Activated naive CD8-positive, alpha-beta T cell treated with anti-CD3 and anti-CD28 coated beads for 36 hours (primary cell): Measurements from ENCODE around the gene LEMD1. TPM values are rescaled to one million over a fixed set of nuclear protein-coding genes. Genes with fewer than 3 reads are reported as not detected.

Experiments used
- DNase-seq: peaks from one replicate; pipeline ENCODE4 v3.0.0; 2021
- H3K27ac Mint-ChIP-seq: one replicate; pipeline ENCODE4 v1.8.0; 2022; ENCODE audit warnings: mild to moderate bottlenecking, moderate library complexity, mixed read lengths
- H3K27me3 Mint-ChIP-seq: one replicate; pipeline ENCODE4 v1.8.0; 2022; ENCODE audit warnings: mild to moderate bottlenecking, mixed read lengths
- H3K36me3 Mint-ChIP-seq: one replicate; pipeline ENCODE4 v1.8.0; 2021; ENCODE audit warnings: mild to moderate bottlenecking, mixed read lengths
- H3K4me1 Mint-ChIP-seq: one replicate; pipeline ENCODE4 v1.8.0; 2021; ENCODE audit warnings: mixed read lengths
- H3K4me3 Mint-ChIP-seq: one replicate; pipeline ENCODE4 v1.8.0; 2022; ENCODE audit warnings: mild to moderate bottlenecking, moderate library complexity, mixed read lengths
- H3K9me3 Mint-ChIP-seq: one replicate; pipeline ENCODE4 v1.8.0; 2022; ENCODE audit warnings: mixed read lengths
- total RNA-seq, 2 experiments: library from RNA; stranded (reverse); gene quantifications; one replicate each; pipeline ENCODE4 v1.2.3, GENCODE V29; 2021

Gene LEMD1
- total RNA-seq, 2 experiments from 2014 or later = 0.78 TPM; not detected in 1

DNA sequence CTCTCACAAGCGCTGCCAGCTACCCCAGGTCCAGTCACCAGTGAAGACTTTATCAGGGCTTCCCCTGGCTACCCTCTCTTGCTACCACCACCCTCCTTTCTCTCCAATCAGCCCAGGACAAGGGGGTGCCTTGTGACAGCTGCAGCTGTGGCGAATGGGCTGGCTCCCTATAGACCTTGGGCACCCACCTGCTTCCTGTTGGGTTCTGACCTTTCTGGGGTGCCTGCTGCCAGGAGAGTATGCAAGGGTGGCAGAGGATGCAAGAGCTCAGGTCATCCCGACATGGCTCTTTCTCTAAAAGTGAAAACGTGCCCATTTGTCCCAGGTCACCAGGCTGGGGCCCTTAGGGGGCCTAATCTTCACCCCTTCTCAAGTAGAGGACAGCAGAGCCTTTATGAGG lies 71.7 kb downstream of the LEMD1 start:
- no peak overlapping the region for H3K4me3 Mint-ChIP-seq
- H3K4me1 Mint-ChIP-seq = peaks cover 5% of the 10 kb centered on the region
- H3K36me3 Mint-ChIP-seq = no peaks in the 10 kb centered on the region
- no peak for DNase-seq
- no peak overlapping the region for H3K27ac Mint-ChIP-seq
- peaks cover 21% of the 10 kb centered on the region for H3K27me3 Mint-ChIP-seq
- no peaks in the 10 kb centered on the region for H3K9me3 Mint-ChIP-seq

DNA sequence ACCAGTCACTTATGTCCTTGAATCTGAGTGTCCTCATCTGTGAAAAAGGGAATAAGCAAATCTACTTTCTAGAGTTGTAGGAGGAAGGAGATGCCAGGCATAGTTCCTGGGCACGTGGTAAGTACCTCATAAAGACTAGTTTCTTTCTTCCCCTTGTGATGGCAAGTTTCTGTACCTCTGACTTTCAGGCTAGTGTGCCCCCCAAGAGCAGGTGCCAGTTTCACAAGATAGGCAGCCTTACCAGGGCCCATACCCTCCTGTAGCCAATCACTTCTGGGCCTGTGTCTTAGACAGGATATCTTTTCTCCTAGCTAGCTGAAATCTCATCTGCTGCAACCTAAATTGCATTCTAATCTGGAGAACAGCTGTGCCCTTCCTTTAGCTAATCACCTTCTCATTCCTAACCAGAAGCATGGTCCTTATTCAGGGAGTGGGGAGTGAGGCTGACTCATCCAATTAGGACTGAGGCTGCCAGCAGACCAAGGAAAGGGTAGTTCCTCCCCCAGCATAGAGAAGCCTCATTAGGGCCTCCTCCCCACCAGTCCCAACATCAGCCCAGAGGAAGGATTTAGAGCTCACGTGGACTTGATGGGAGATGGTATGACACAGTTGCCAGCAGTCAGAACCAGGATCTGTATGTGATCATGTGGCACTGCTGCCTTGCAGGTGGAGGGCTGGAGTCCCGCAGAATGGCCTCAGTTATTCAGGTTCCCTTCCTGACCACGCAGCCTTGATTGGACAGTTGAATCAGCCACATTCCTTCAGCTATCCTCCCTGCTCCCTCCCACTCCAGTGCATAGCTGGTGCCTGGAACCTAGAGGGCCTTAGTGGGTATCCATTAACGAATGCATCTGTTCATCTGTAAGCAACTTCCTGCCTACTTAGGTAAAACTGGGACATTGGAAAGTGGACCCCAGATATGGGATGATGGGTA lies 73.0 kb downstream of the LEMD1 start:
- H3K36me3 Mint-ChIP-seq = no peaks in the 10 kb centered on the region
- H3K4me3 Mint-ChIP-seq = no peak overlapping the region
- H3K4me1 Mint-ChIP-seq = peaks cover 11% of the 10 kb centered on the region
- no peaks in the 10 kb centered on the region for H3K9me3 Mint-ChIP-seq
- H3K27me3 Mint-ChIP-seq = peaks cover 28% of the 10 kb centered on the region
- H3K27ac Mint-ChIP-seq = no peak overlapping the region
- no peak for DNase-seq

DNA sequence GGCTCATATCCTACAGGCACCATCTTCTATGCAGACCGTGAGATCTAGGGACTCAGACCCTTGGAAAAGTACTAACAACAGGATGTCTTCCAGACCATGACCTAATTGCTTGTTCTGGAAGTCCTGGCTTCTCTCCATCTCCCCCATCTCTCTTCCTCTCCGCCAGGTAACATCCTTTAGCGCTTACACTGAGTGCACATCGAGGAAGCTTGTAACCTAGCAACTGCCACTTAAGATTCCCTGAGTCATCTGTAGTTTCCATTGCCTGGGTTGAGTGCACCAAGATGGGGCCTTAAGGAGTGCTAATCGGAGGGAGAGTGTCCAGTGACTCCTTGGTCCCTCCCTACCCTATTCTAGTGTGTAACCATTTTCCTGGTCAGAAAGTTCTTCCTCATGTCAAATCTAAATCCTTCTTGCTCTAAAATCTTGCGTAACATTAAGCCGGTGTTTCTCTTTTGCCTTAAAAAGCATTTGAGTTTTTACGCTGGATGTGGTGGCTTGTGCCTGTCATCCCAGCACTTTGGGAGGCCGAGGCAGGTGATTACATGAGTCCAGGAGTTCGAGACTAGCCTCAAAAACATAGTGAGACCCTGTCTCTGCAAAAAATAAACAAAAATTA lies 74.8 kb downstream of the LEMD1 start:
- peaks cover 41% of the 10 kb centered on the region for H3K27me3 Mint-ChIP-seq

DNA sequence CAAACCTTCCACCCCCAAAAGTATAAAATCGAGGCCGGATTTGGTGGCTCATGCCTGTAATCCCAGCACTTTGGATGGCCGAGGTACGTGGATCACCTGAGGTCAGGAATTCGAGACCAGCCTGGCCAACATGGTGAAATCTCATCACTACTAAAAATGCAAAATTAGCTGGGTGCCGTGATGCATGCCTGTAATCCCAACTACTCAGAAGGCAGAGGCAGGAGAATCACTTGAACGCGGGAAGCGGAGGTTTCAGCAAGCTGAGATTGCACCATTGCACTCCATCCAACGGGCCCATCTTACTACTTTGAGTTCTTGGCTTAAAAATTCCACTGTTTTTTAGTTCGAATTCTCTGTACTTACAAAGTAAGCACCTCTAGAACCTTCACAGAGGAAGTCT lies 76.1 kb downstream of the LEMD1 start:
- no peaks in the 10 kb centered on the region for H3K9me3 Mint-ChIP-seq
- peaks cover 3% of the 10 kb centered on the region for H3K36me3 Mint-ChIP-seq
- H3K27ac Mint-ChIP-seq = no peak overlapping the region
- H3K4me1 Mint-ChIP-seq = peaks cover 11% of the 10 kb centered on the region
- DNase-seq = no peak
- H3K4me3 Mint-ChIP-seq = no peak overlapping the region
- H3K27me3 Mint-ChIP-seq = peaks cover 47% of the 10 kb centered on the region

More for the DNA sequence above, 74.8 kb downstream of the LEMD1 start:
- Mint-ChIP-seq H3K4me1 (peaks cover 11% of the 10 kb centered on the region), H3K36me3 (peaks cover 3% of the 10 kb centered on the region), H3K27ac (no peak overlapping the region), H3K9me3 (no peaks in the 10 kb centered on the region), H3K4me3 (no peak overlapping the region)
- DNase-seq = no peak

DNA sequence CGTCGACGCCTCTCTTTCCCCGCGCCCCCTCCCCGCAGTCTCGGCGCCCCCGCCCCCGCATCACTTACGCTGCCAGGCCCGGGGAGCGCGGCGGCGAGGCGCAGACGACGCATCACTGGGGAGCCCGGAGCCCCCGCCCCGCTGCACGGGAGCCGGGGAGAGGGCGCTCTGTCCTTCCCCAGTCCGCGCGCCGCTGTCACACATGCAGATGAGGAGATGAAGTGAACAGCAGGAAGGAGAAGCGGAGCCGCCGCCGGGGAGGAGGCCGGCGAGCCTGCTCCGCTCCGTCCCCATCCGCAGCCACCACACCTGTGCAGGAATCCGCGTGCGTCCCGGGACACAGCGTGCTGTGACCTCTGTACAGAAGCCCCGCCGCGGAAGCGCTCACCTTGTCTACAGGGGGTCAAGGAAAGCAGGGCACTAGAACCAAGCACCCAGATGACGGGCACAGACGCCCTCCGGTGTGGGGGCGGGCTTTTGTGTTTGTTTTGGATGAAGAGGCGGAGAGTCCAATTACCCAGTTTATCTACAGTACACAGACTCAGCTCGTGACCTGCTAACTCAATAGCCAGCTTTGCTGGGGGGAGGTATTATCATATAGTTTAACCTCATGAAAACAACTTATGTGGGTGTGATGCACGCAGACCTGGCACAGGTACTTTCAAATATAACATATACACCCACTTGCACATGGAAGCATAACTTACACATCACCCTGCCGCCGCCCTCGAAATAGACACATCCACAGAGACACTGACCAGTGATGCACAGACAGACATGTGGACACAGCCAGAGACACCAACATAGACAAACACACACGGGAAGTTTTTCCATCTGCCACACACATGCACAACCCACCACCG lies 77.6 kb downstream of the LEMD1 start:
- DNase-seq = peak; percentile 64
- H3K27me3 Mint-ChIP-seq = peaks cover 47% of the 10 kb centered on the region
- no peak overlapping the region for H3K27ac Mint-ChIP-seq
- peaks cover 16% of the 10 kb centered on the region for H3K4me1 Mint-ChIP-seq
- peak overlapping the region; percentile 61 for H3K4me3 Mint-ChIP-seq
- H3K36me3 Mint-ChIP-seq = peaks cover 3% of the 10 kb centered on the region
- no peaks in the 10 kb centered on the region for H3K9me3 Mint-ChIP-seq

DNA sequence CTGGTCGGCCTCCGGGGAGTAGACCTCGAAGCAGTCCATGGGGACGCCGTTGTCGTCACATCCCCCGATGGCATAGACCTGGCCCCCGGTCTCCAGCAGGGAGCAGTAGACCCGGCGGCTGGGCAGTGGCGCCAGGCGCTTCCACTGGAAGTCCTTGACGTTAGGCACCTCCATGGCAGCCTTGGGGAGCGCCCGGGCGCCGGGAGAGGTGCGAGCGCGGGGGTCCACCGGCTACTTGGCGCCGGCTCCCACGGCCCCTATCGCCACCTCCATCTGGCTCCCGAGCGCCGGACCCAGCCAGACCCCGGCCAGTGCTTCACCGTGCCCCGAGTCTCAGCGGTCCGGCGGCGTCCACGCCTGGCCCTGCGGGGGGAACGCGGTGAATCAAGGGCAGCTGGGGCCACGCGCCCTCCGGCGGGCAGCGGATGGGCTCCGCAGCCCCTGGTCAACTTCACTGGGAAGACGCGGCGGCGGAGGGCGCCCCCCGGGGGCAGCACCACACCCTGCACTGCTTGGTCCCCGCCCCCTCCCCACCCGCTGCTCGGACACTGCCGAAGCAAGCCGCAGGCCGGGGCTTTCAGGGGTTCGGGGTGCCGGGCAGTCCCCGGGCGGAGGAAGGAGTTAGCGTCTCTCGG lies 78.3 kb downstream of the LEMD1 start:
- Mint-ChIP-seq H3K9me3 (no peaks in the 10 kb centered on the region), H3K4me3 (no peak overlapping the region), H3K4me1 (peaks cover 16% of the 10 kb centered on the region), H3K27me3 (peaks cover 47% of the 10 kb centered on the region), H3K36me3 (peaks cover 3% of the 10 kb centered on the region), H3K27ac (no peak overlapping the region)
- peak; percentile 33 for DNase-seq

DNA sequence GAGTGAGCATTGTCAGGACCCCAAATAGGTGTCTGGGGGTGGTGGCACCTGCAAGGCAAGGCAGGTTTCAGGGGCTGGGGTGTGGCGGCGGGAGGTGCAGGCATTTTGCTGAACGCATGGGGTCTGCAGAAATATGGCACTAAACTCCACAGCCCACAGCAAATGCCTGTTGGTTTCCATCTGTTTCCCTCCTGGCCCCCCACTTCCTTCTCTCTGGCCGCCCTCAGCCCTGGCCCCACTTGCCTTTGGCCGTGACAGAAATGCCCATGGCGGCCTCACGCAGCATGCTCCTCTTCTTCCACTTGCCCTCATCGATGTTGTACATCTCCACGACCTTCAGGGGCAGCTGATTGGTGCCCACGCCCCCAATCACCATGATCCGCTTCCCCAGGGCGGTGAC lies 78.9 kb downstream of the LEMD1 start:
- peaks cover 47% of the 10 kb centered on the region for H3K27me3 Mint-ChIP-seq
- peaks cover 3% of the 10 kb centered on the region for H3K36me3 Mint-ChIP-seq
- DNase-seq = no peak
- no peaks in the 10 kb centered on the region for H3K9me3 Mint-ChIP-seq
- no peak overlapping the region for H3K4me3 Mint-ChIP-seq
- H3K27ac Mint-ChIP-seq = no peak overlapping the region
- peaks cover 16% of the 10 kb centered on the region for H3K4me1 Mint-ChIP-seq

DNA sequence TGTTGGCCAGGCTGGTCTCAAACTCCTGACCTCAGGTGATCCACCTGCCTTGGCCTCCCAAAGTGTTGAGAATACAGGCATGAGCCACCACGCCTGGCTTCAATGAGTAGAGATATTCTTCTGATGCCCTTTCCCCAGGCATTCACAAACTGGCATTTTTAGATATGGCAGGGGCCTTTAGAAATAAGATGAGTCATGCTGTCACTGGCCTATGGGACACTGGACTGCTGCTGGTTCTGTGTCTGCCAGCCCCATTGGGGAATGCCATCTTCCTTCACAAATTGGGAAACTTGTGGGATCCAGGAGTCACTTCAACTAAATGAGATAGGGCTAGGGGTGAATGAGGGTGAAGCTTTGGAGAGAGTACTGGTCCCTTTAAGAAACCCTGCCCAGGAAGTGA lies 81.2 kb downstream of the LEMD1 start:
- H3K36me3 Mint-ChIP-seq = peaks cover 3% of the 10 kb centered on the region
- no peaks in the 10 kb centered on the region for H3K9me3 Mint-ChIP-seq
- no peak overlapping the region for H3K27ac Mint-ChIP-seq
- no peak overlapping the region for H3K4me3 Mint-ChIP-seq
- H3K4me1 Mint-ChIP-seq = peaks cover 12% of the 10 kb centered on the region
- no peak for DNase-seq
- H3K27me3 Mint-ChIP-seq = peaks cover 34% of the 10 kb centered on the region

DNA sequence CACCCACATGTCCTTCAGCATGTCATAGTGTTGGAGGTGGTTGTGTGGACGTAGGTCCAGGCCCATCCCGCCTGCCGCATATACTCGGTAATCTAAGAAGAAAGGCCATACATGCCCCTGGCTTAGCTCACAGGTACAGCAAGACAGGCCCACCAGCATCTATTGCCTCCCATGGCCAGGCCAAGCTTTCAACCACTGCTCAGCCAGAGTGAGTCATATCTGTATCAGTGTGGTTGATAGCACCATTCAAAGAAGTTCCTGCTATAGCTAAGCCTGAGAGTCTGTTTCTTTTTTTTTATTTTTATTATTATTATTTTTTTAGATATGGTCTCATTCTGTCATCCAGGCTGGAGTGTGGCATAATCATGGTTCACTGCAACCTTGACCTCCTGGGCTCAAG lies 82.1 kb downstream of the LEMD1 start:
- no peak overlapping the region for H3K4me3 Mint-ChIP-seq
- DNase-seq = no peak
- peaks cover 12% of the 10 kb centered on the region for H3K4me1 Mint-ChIP-seq
- peaks cover 27% of the 10 kb centered on the region for H3K27me3 Mint-ChIP-seq
- peaks cover 3% of the 10 kb centered on the region for H3K36me3 Mint-ChIP-seq
- no peak overlapping the region for H3K27ac Mint-ChIP-seq
- H3K9me3 Mint-ChIP-seq = no peaks in the 10 kb centered on the region

DNA sequence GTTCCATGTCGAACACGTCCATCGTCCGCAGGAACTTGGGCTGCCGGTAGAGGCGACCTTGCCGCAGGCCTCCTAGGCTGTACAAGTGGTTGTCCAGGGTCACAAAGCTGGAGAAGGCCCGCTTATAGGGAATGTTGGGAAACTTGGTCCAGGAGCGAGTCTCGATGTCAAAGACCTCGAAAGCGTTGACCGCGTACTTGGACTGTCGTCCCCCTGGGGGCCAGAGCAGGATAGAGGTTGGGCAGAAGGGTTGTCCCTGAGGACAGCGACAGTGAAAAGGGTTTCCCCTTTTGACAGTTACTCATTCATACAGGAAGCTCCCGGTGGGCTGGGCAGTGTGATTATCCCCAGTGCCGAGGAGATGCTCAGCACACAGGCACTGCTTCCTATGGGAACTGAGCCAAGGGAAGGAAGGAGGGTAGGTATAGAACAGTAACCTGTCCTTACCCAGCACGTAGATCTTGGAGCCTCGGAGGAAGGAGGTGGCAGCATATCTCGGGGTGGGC lies 82.6 kb downstream of the LEMD1 start:
- Mint-ChIP-seq H3K9me3 (no peaks in the 10 kb centered on the region), H3K27me3 (peaks cover 22% of the 10 kb centered on the region), H3K27ac (no peak overlapping the region)

DNA sequence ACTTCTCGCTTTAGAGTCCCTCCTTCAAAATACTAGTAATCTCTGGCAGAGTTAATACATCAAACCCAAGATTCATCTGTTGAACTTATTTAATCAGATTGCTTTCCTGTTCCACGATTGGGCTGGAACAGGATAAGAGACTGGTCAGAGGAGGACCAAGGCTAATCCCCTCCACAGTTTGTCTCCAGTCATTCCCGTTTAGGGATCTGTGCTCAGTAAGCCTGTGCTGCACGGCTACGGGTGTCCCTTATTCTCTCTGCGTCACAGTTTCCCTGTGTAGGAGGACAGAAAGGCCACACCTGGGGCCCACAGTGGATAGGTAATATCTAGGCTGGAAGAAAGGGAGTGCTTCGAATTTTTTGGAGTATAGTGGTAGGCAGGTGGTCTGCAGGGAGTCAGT lies 83.8 kb downstream of the LEMD1 start:
- peaks cover 6% of the 10 kb centered on the region for H3K4me1 Mint-ChIP-seq

More for the DNA sequence above, 82.6 kb downstream of the LEMD1 start:
- Mint-ChIP-seq H3K4me1 (peaks cover 8% of the 10 kb centered on the region), H3K4me3 (no peak overlapping the region), H3K36me3 (peaks cover 3% of the 10 kb centered on the region)
- DNase-seq = no peak

DNA sequence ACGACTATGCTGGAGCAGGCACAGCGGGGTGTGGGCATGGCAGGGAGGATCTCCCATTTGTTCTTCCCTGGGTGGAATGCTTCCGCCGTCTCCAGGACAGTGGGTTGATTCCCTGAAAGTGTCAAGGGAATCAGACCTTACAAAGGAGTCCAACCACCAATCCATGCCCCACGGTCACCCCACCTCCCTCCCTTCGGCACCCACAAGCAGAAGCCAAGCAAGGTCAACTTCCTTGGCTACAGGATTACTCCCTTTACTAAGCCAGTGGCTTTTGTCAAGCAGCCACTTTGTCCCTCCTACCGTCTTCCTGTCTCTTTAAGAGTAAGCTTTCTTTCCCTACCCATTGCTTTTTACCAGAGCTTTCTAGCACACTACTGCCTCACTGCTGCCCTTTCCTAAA lies 84.4 kb downstream of the LEMD1 start:
- Mint-ChIP-seq H3K4me3 (no peak overlapping the region), H3K9me3 (no peaks in the 10 kb centered on the region), H3K4me1 (peaks cover 6% of the 10 kb centered on the region), H3K27ac (no peak overlapping the region), H3K27me3 (peaks cover 11% of the 10 kb centered on the region), H3K36me3 (peaks cover under 1% of the 10 kb centered on the region)
- no peak for DNase-seq

More for the DNA sequence above, 83.8 kb downstream of the LEMD1 start:
- Mint-ChIP-seq H3K36me3 (peaks cover 3% of the 10 kb centered on the region), H3K9me3 (no peaks in the 10 kb centered on the region), H3K4me3 (no peak overlapping the region), H3K27me3 (peaks cover 16% of the 10 kb centered on the region), H3K27ac (no peak overlapping the region)
- DNase-seq = no peak

DNA sequence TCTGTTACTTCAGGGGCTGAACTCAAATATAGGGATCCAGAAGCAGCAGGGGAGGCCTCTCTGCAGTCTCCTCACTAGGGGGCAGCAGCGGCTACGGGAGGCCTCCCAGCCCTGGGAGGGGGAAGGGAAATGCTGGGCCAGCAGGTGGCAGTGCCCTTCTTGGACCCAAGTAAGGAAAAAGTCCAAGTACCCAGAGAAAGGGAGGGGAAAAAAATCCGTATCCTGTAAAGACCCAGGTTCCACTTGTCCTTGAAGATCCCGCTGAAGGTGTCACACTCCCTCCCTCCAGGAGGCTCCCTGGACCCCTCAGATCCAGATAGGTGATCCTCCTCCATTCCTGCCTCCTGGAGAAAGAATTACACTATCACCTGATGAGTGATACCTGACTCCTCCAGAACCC lies 86.2 kb downstream of the LEMD1 start:
- Mint-ChIP-seq H3K9me3 (no peaks in the 10 kb centered on the region), H3K36me3 (no peaks in the 10 kb centered on the region), H3K4me3 (no peak overlapping the region), H3K27ac (no peak overlapping the region), H3K27me3 (no peaks in the 10 kb centered on the region), H3K4me1 (peaks cover 4% of the 10 kb centered on the region)
- DNase-seq = peak; percentile 77

DNA sequence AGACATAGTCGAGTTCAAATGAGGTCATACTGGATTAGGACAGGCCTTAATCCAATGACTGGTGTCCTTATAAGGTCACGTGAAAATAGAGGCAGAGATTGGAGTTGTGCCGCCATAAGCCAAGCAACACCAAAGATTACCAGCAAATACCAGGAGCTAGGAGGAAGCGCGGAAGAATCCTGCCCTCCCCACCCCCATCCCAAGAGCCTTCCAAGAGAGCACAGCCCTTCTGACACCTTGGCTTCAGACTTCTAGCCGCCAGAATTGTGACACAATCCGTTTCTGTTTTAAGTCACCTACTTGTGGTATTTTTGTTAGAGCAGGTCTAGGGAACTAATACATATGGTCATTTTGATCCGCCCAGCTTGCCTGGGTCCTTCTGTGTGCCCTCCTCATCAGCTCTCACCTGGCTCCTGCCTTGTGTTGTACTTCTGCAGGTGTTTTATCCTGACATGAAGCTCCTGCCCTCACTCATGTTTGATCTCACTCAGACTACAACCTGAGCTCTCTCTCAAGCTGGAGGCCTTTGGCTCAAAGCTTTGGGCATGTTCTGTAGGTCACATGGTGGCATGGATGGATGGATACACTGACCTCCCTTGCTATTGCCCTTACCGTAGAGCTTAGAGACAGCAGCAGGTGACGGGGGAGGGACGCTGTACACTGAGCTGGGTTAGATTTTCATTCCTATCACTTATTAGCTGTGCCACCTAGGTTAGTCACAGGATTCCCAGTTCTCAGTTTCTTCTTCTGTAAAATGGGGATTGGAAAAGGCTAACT lies 89.7 kb downstream of the LEMD1 start:
- DNase-seq = no peak
- Mint-ChIP-seq H3K9me3 (no peaks in the 10 kb centered on the region), H3K4me3 (no peak overlapping the region), H3K27ac (no peak overlapping the region), H3K36me3 (no peaks in the 10 kb centered on the region), H3K27me3 (peaks cover under 1% of the 10 kb centered on the region), H3K4me1 (no peaks in the 10 kb centered on the region)
